Upper lobe of right lung (tissue), 1 donor: ENCODE measurements around the gene PMM1. TPM values are rescaled to one million over a fixed set of nuclear protein-coding genes. Genes with fewer than 3 reads are reported as not detected.

ENCODE experiments used
- ATAC-seq: fragments of 200-7000 bp; cut with Tn5 transposase; one replicate; pipeline ENCODE4 v1.9.1; 2020; ENCODE audit warnings: mild to moderate bottlenecking, moderate library complexity
- DNase-seq: peaks from one replicate; pipeline ENCODE4 v3.0.0-alpha.2; 2020
- H3K27ac ChIP-seq: fragments of 200-600 bp; one replicate; pipeline ENCODE4 v1.8.0; 2022
- H3K27me3 ChIP-seq: fragments of 200-600 bp; one replicate; pipeline ENCODE4 v1.8.0; 2022; ENCODE audit warnings: mild to moderate bottlenecking
- H3K36me3 ChIP-seq: fragments of 200-600 bp; one replicate; pipeline ENCODE4 v1.8.0; 2022
- H3K4me1 ChIP-seq: fragments of 200-600 bp; one replicate; pipeline ENCODE4 v1.8.0; 2022
- H3K4me3 ChIP-seq: fragments of 200-600 bp; one replicate; pipeline ENCODE4 v1.8.0; 2022; ENCODE audit warnings: mild to moderate bottlenecking
- H3K9me3 ChIP-seq: fragments of 200-600 bp; one replicate; pipeline ENCODE4 v1.8.0; 2022
- CTCF ChIP-seq: fragments of 200-600 bp; IDR thresholded peaks from one replicate; pipeline ENCODE4 v1.8.0; 2022; ENCODE audit warnings: antibody characterized with exemption
- intact Hi-C: fragments of 100-400 bp; cut with DNase I; formaldehyde crosslinking; loops from one replicate; pipeline ENCODE4 v1.11.0; 2022
- total RNA-seq: library from RNA; stranded (reverse); fragmentation: NEBNext Ultra II Directional; extraction: Animal tissue kit (Norgen Biotek cat#: 25700); gene quantifications from one replicate; pipeline ENCODE4 v1.2.1, GENCODE V29; 2021
- donor health status: DM: no; HTN: yes; CAD: no; lungs with severe emphysema.

The PMM1 gene
- total RNA-seq, 1 donor from 2014 or later = 44.4 TPM

GRCh38 chr22:41542224-41542623, 47.4 kb downstream of the PMM1 start:
- intact Hi-C loops = no loop called here
- DNase-seq (no peak), ATAC-seq (no peak)
- no peaks in the 10 kb centered on the region for H3K9me3 ChIP-seq
- peaks cover 26% of the 10 kb centered on the region for H3K4me1 ChIP-seq
- H3K4me3 ChIP-seq = no peak overlapping the region
- H3K36me3 ChIP-seq = peaks cover 12% of the 10 kb centered on the region
- no peak overlapping the region for H3K27ac ChIP-seq
- no peaks in the 10 kb centered on the region for H3K27me3 ChIP-seq
- TF ChIP-seq CTCF = no peak

GRCh38 chr22:41541484-41541883, 48.2 kb downstream of the PMM1 start:
- DNase-seq (no peak), ATAC-seq (no peak)
- intact Hi-C loops = no loop called here
- Histone ChIP-seq H3K9me3 (no peaks in the 10 kb centered on the region), H3K4me3 (no peak overlapping the region), H3K36me3 (peaks cover 12% of the 10 kb centered on the region), H3K27me3 (no peaks in the 10 kb centered on the region), H3K27ac (no peak overlapping the region), H3K4me1 (peaks cover 26% of the 10 kb centered on the region)
- no peak for TF ChIP-seq CTCF

GRCh38 chr22:41540365-41540764, 49.3 kb downstream of the PMM1 start:
- H3K36me3 ChIP-seq = peaks cover 12% of the 10 kb centered on the region
- TF ChIP-seq CTCF = no peak
- no peak for ATAC-seq
- no peaks in the 10 kb centered on the region for H3K27me3 ChIP-seq
- intact Hi-C loops = no loop called here
- H3K4me3 ChIP-seq = no peak overlapping the region
- peaks cover 26% of the 10 kb centered on the region for H3K4me1 ChIP-seq
- DNase-seq = no peak
- H3K9me3 ChIP-seq = no peaks in the 10 kb centered on the region
- H3K27ac ChIP-seq = no peak overlapping the region

- ATAC-seq (no peak), DNase-seq (no peak)
- intact Hi-C loops = no loop called here
- no peak overlapping the region for H3K4me3 ChIP-seq
- H3K27me3 ChIP-seq = no peaks in the 10 kb centered on the region
- TF ChIP-seq CTCF = no peak
- peaks cover 16% of the 10 kb centered on the region for H3K36me3 ChIP-seq
- no peak overlapping the region for H3K27ac ChIP-seq
- H3K9me3 ChIP-seq = no peaks in the 10 kb centered on the region
- H3K4me1 ChIP-seq = peaks cover 22% of the 10 kb centered on the region
Measured at GRCh38 chr22:41540006-41540315, 49.7 kb downstream of the PMM1 start.

- H3K4me3 ChIP-seq = no peak overlapping the region
- H3K9me3 ChIP-seq = no peaks in the 10 kb centered on the region
- intact Hi-C loops = no loop called here
- TF ChIP-seq CTCF = no peak
- H3K27me3 ChIP-seq = no peaks in the 10 kb centered on the region
- DNase-seq (no peak), ATAC-seq (no peak)
- peaks cover 21% of the 10 kb centered on the region for H3K36me3 ChIP-seq
- H3K4me1 ChIP-seq = peaks cover 18% of the 10 kb centered on the region
- no peak overlapping the region for H3K27ac ChIP-seq
Measured at GRCh38 chr22:41539146-41540005, 50.3 kb downstream of the PMM1 start.
